HG02759 (cell line): Measurements from ENCODE around the gene PRKACB.
"Not testable (repeated sequence)": the region's sequence is repeated elsewhere in the genome, so short reads cannot be mapped to it uniquely, and the experiment has no call there.

Experiments used
- ATAC-seq: cut with Tn5 transposase; IDR thresholded peaks from one replicate; pipeline ENCODE4 v1.9.1; 2021; ENCODE audit warnings: mild to moderate bottlenecking, moderate library complexity; ENCODE audit not compliant: unreplicated experiment

The PRKACB gene

GRCh38 chr1:84214115-84214956 is 70.3 kb downstream of the PRKACB start:
- ATAC-seq = no peak

GRCh38 chr1:84217239-84217638 is 73.2 kb downstream of the PRKACB start:
- no peak for ATAC-seq

GRCh38 chr1:84223751-84224432 is 79.8 kb downstream of the PRKACB start:
- no peak for ATAC-seq

GRCh38 chr1:84224905-84225304 is 80.8 kb downstream of the PRKACB start:
- no peak for ATAC-seq

- ATAC-seq = no peak
Measured at GRCh38 chr1:84225646-84226045, 81.6 kb downstream of the PRKACB start.

- ATAC-seq = not testable (repeated sequence)
Measured at GRCh38 chr1:84232676-84233075, 88.6 kb downstream of the PRKACB start.

GRCh38 chr1:84236256-84236655 is 92.2 kb downstream of the PRKACB start:
- no peak for ATAC-seq

GRCh38 chr1:84242641-84243040 is 98.6 kb downstream of the PRKACB start:
- no peak for ATAC-seq

GRCh38 chr1:84245563-84245962 is 101.5 kb downstream of the PRKACB start:
- ATAC-seq = no peak

- ATAC-seq = no peak
Measured at GRCh38 chr1:84246213-84246612, 102.1 kb downstream of the PRKACB start.

GRCh38 chr1:84247425-84248220 is 103.6 kb downstream of the PRKACB start:
- no peak for ATAC-seq

GRCh38 chr1:84250668-84251067 is 106.6 kb downstream of the PRKACB start:
- ATAC-seq = no peak

GRCh38 chr1:84253036-84253435 is 109.0 kb downstream of the PRKACB start:
- ATAC-seq = no peak

- ATAC-seq = no peak
Measured at GRCh38 chr1:84253891-84254290, 109.8 kb downstream of the PRKACB start.

GRCh38 chr1:84254703-84255238 is 110.7 kb downstream of the PRKACB start:
- no peak for ATAC-seq

GRCh38 chr1:84255582-84255981 is 111.5 kb downstream of the PRKACB start:
- no peak for ATAC-seq

GRCh38 chr1:84257617-84258016 is 113.5 kb downstream of the PRKACB start:
- ATAC-seq = no peak

- no peak for ATAC-seq
Measured at GRCh38 chr1:84259376-84259775, 115.3 kb downstream of the PRKACB start.

GRCh38 chr1:84259989-84260388 is 115.9 kb downstream of the PRKACB start:
- no peak for ATAC-seq

- ATAC-seq = no peak
Measured at GRCh38 chr1:84260852-84261518, 116.9 kb downstream of the PRKACB start.

- ATAC-seq = no peak
Measured at GRCh38 chr1:84264961-84265360, 120.9 kb downstream of the PRKACB start.
